HepG2 (cell line): Measurements from ENCODE around the gene FAF1.

Experiments used
- ATF5 ChIP-seq: sonication (generic); formaldehyde crosslinking; IDR thresholded peaks from 2 replicates; pipeline ENCODE4 v1.4.0; 2020; ENCODE audit warnings: mild to moderate bottlenecking, low read depth, missing genetic modification reagents
- CEBPB ChIP-seq: IDR thresholded peaks from 2 replicates; pipeline ENCODE4 v1.6.1; 2011; ENCODE audit warnings: low read depth, low read length, improper control_type of control experiment, borderline replicate concordance
- CEBPG ChIP-seq: IDR thresholded peaks from 2 replicates; pipeline ENCODE4 v1.6.1; 2016
- CTCF ChIP-seq: sonication (generic); formaldehyde crosslinking; IDR thresholded peaks from 2 replicates; pipeline ENCODE4 v1.5.0; 2020; ENCODE audit warnings: mild to moderate bottlenecking, missing genetic modification reagents, moderate library complexity
- EZH2 ChIP-seq: conservative IDR thresholded peaks from 2 replicates; pipeline ENCODE4 v1.6.1; 2012; ENCODE audit warnings: mild to moderate bottlenecking, low read depth, low read length, moderate library complexity
- GFI1 ChIP-seq: sonication (generic); formaldehyde crosslinking; IDR thresholded peaks from 2 replicates; pipeline ENCODE4 v1.5.0; 2020; ENCODE audit warnings: missing genetic modification reagents, mild to moderate bottlenecking, borderline replicate concordance
- HMGA1 ChIP-seq: sonication (generic); formaldehyde crosslinking; conservative IDR thresholded peaks from 2 replicates; pipeline ENCODE4 v1.4.0; 2020; ENCODE audit warnings: missing genetic modification reagents
- HNRNPUL1 ChIP-seq: fragments of 200-400 bp; formaldehyde crosslinking; IDR thresholded peaks from 2 replicates; pipeline ENCODE4 v1.6.1; 2017; ENCODE audit warnings: low read depth, mild to moderate bottlenecking, low read length, moderate library complexity
- IRF9 ChIP-seq: sonication (generic); formaldehyde crosslinking; IDR thresholded peaks from 2 replicates; pipeline ENCODE4 v1.8.0; 2022; ENCODE audit warnings: missing genetic modification reagents, mild to moderate bottlenecking, borderline replicate concordance
- KDM5A ChIP-seq: fragments of 200-600 bp; sonication (generic); IDR thresholded peaks from 2 replicates; pipeline ENCODE4 v1.7.0; 2018; ENCODE audit warnings: antibody characterized with exemption, mild to moderate bottlenecking, low read length, borderline replicate concordance
- NFIC ChIP-seq: IDR thresholded peaks from 2 replicates; pipeline ENCODE4 v1.6.1; 2012; ENCODE audit warnings: mild to moderate bottlenecking, low read length, inconsistent platforms
- POLR2A ChIP-seq, 2 experiments: IDR thresholded peaks; 2 replicates each; pipeline ENCODE4 v1.6.1; 2011; ENCODE audit warnings: low read depth in 2 of 2, low read length in 2 of 2, mild to moderate bottlenecking in 1 of 2, moderate library complexity in 1 of 2; ENCODE audit not compliant: insufficient read depth in 1 of 2
- RAD21 ChIP-seq: fragments of 450-650 bp; formaldehyde crosslinking; IDR thresholded peaks from 2 replicates; pipeline ENCODE4 v1.5.0; 2020; ENCODE audit warnings: mild to moderate bottlenecking
- ZNF12 ChIP-seq: sonication (generic); formaldehyde crosslinking; IDR thresholded peaks from 2 replicates; pipeline ENCODE4 v1.5.0; 2020; ENCODE audit warnings: missing genetic modification reagents

GRCh38 chr1:50982611-50983010 lies 22.5 kb upstream of the FAF1 start:
- TF ChIP-seq KDM5A (no peak), POLR2A (IDR thresholded peaks at IDR 0.05; ENCODE audit: insufficient read depth in 1 of 2, low read depth in 2 of 2, low read length in 2 of 2) (no peak), GFI1 (CRISPR knock-in tag) (no peak), CTCF (no peak), IRF9 (CRISPR knock-in tag) (no peak), ZNF12 (CRISPR knock-in tag) (no peak), EZH2 (no peak), HMGA1 (CRISPR knock-in tag) (no peak), NFIC (no peak), CEBPB (no peak), RAD21 (CRISPR knock-in tag) (no peak), ATF5 (CRISPR knock-in tag) (no peak), HNRNPUL1 (no peak), CEBPG (CRISPR knock-in tag) (no peak)
